ENCODE measurements around the gene KRR1. TPM values are rescaled to one million over a fixed set of nuclear protein-coding genes. Genes with fewer than 3 reads are reported as not detected.
"Not testable (repeated sequence)": the region's sequence is repeated elsewhere in the genome, so short reads cannot be mapped to it uniquely, and the experiment has no call there.

The KRR1 gene
- total RNA-seq, 2 experiments from 2014 or later = 122 to 147 TPM

DNA sequence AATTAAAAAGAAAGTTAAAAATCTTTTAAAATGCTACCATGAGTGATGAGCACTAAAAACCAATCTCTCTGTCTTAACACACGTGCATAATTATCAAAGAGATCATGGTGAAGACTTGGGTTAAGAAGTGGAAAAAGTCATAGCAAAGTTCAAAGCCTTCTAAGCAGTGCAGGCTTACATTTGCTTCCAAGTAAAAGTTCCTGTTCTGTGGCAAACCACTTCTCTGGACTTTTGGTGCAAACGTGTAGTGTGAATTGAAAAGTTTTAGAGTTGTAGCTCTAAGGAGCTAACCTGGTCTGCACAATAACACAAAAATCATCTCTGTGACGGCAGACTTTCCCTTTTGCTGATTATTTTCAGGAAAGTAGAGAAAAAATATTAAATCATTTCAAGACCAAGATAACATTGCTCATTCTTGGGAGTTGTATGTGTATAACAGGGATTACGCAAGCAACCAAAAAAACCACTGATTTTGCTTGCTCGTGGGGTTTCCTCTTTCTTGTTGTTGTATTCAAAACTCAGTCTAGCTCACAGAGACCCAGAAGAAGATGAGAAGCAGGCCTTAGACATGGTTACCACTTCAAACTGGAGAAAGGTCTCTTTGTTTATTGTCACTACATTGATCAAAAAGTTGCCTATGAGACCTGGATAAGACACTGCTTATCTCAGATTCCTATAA is 33.2 kb downstream of the KRR1 start:
- peaks cover 7% of the 10 kb centered on the region for H3K27me3 Mint-ChIP-seq
- intact Hi-C loops (cut with DNase I, micrococcal nuclease) = loop anchor here (1.0 to 5.0 kb wide), 3 partner anchors 164 to 501 kb away; no protein-coding TSS in a partner anchor
- ATAC-seq (peak; percentile 43), DNase-seq (peak; percentile 57)
- peak overlapping the region; percentile 17 for H3K27ac Mint-ChIP-seq
- H3K36me3 Mint-ChIP-seq (ENCODE audit: low read depth) = peaks cover under 1% of the 10 kb centered on the region
- no peak overlapping the region for H3K4me3 Mint-ChIP-seq
- CTCF ChIA-PET = interaction anchor here (1.2 to 1.5 kb wide), 3 partner anchors 11 to 869 kb away, joined by 3 read pairs; partner anchors contain the start of gene GLIPR1L2
- H3K4me1 Mint-ChIP-seq = peaks cover 70% of the 10 kb centered on the region
- POLR2A ChIA-PET = interaction anchor here (0.8 to 1.2 kb wide), 2 partner anchors 45 to 554 kb away, joined by 3 read pairs; no protein-coding TSS in a partner anchor
- H3K9me3 Mint-ChIP-seq (ENCODE audit: low read depth) = no peaks in the 10 kb centered on the region

DNA sequence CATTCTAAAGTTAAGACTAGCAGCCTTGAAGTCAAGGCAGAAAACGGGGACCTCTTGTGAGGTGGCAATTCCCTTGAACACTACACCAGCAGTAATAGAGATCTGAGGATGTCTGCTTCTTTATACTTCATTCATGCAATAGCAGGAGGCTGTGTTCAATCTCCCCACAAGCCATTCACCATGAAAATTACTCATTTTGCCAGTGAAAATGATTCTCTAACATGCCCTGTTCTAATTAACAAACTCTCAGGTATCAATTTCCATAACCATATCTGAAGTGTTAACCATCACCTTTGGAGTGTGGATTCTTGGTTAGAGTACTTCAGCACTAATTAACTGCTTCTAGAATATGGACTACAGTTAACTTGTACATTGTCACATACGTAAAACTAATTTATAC is 34.3 kb downstream of the KRR1 start:
- H3K27ac Mint-ChIP-seq = no peak overlapping the region
- peaks cover 7% of the 10 kb centered on the region for H3K27me3 Mint-ChIP-seq
- DNase-seq (peak; percentile 13), ATAC-seq (peak; percentile 16)
- intact Hi-C loops (cut with DNase I, micrococcal nuclease) = loop anchor here in 1 of 2 experiments (2.0 to 5.0 kb wide), 2 partner anchors 165 to 458 kb away; no protein-coding TSS in a partner anchor
- H3K36me3 Mint-ChIP-seq (ENCODE audit: low read depth) = no peaks in the 10 kb centered on the region
- ChIA-PET CTCF (interaction anchor here (1.8 kb wide), 1 partner anchor 8 kb away, joined by 12 read pairs; no protein-coding TSS in a partner anchor), POLR2A (interaction anchor here (0.6 to 1.2 kb wide), 2 partner anchors 555 to 1073 kb away, joined by 3 read pairs; no protein-coding TSS in a partner anchor)
- H3K9me3 Mint-ChIP-seq (ENCODE audit: low read depth) = no peaks in the 10 kb centered on the region
- H3K4me1 Mint-ChIP-seq = peaks cover 60% of the 10 kb centered on the region
- no peak overlapping the region for H3K4me3 Mint-ChIP-seq

DNA sequence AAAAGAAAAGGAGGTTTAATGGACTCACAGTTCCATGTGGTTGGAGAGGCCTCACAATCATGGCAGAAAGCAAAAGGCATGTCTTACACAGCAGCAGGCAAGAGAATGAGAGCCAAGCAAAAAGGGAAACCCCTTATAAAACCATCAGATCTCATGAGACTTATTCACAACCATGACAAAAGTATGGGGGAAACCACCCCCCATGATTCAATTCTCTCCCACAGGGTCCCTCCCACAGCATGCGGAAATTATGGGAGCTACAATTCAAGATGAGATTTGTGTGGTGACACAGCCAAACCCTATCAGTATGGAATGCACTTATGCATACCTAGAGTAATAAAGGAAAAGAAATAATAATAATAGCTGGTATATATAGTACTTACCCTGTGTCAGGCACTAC is 35.3 kb downstream of the KRR1 start:
- intact Hi-C loops (cut with DNase I, micrococcal nuclease) = loop anchor here (1.0 to 5.0 kb wide), 3 partner anchors 166 to 544 kb away; no protein-coding TSS in a partner anchor
- ChIA-PET POLR2A (interaction anchor here (0.6 kb wide), 1 partner anchor 166 kb away, joined by 4 read pairs; no protein-coding TSS in a partner anchor), CTCF (interaction anchor here (1.2 to 1.8 kb wide), 2 partner anchors 9 to 85 kb away, joined by 4 to 12 read pairs; partner anchors contain the start of gene GLIPR1L2)
- no peaks in the 10 kb centered on the region for H3K36me3 Mint-ChIP-seq (ENCODE audit: low read depth)
- H3K27ac Mint-ChIP-seq = no peak overlapping the region
- ATAC-seq (peak; percentile 5), DNase-seq (peak; percentile 70)
- peaks cover 7% of the 10 kb centered on the region for H3K27me3 Mint-ChIP-seq
- H3K9me3 Mint-ChIP-seq (ENCODE audit: low read depth) = no peaks in the 10 kb centered on the region
- peaks cover 49% of the 10 kb centered on the region for H3K4me1 Mint-ChIP-seq
- no peak overlapping the region for H3K4me3 Mint-ChIP-seq

DNA sequence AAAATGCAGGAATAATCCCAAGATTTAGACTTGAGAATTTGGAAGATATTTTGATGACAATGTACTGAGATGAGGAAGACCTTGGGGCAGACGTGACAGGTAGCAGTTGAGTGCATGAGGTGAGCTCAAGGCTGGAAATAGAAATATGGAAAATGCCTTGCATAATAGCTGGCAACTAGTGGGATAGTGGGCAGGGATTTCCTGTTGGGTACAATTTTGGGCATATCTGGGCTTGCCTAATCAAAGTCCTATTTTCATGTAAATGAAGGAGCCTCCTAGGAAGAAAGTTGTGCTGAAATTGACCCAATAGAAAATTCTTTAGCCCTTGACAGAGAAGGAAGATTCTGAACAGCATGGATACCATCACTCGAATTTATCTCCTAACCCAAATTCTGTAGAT is 37.3 kb downstream of the KRR1 start:
- ATAC-seq (no peak), DNase-seq (no peak)
- no peaks in the 10 kb centered on the region for H3K9me3 Mint-ChIP-seq (ENCODE audit: low read depth)
- no peaks in the 10 kb centered on the region for H3K36me3 Mint-ChIP-seq (ENCODE audit: low read depth)
- no peak overlapping the region for H3K4me3 Mint-ChIP-seq
- POLR2A ChIA-PET = no interaction called here
- intact Hi-C loops (cut with DNase I, micrococcal nuclease) = no loop called here
- CTCF ChIA-PET = interaction anchor here (0.7 to 2.2 kb wide), 3 partner anchors 11 to 58 kb away, joined by 3 to 13 read pairs (median 4); no protein-coding TSS in a partner anchor
- H3K27ac Mint-ChIP-seq = no peak overlapping the region
- peaks cover 11% of the 10 kb centered on the region for H3K27me3 Mint-ChIP-seq
- peaks cover 32% of the 10 kb centered on the region for H3K4me1 Mint-ChIP-seq

DNA sequence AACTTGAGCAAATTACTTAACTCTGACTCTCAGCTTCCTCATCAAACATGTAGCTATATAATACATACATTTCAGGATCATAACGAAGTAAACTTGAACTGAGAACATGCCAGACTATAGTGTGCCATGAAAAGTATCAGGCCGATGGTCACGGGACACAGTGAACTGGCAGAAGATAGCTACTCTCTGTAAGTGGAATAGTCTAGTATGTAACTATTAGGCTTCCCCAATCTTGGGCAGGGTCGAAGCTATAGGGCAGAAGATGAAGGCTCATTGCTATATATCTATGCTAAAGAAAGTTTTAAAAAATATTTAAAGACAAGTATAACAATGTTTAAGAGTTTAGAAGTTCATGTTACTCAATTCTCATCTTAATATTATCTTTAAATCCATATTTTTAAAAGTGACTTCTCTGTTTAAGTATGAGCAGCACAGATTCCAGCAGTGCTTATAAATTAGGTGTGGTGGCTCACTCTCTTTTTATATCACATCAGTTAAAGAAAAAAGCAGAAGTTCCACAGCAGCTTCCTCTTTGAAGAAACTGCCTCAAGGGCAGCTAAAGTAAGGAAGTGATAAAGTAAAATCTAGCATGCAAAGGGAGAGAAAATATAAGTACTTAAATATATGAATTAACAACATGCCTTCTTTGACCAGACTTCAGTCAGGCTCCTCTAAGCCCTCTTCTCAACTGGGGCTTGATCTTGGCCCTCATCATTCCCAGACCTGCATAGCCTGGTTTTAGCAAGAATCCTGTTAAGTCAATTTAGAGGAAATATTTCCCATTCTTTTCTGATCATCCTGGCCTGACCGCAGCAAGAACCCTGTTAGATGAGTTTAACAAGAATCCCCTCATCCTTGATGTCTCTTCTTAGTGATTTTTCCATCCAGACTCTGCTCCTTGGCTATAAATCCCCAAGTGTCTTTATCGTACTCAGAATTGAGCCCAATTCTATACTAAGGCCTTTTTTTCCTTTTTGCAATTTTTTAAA is 39.2 kb downstream of the KRR1 start:
- CTCF ChIA-PET = interaction anchor here (0.9 kb wide), 1 partner anchor 13 kb away, joined by 3 read pairs; no protein-coding TSS in a partner anchor

DNA sequence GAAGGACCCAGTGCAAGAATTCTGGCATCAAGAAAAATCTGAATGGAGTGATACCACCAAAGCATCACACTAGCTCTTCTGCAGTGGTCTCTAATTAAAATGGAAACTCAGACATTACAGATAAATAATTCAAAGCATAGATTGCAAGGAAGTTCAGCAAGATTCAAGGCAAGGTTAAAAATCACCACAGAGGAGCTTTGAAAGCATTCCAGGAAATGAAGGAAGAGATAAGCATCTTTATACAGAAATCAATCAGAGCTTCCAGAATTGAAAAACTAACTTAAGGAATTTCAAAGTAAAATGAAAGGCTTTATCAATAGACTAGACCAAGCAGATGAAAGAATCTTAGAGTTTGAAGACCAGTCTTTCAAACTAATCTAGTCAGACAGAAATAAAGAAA is 51.2 kb downstream of the KRR1 start:
- Mint-ChIP-seq H3K4me3 (no peak overlapping the region), H3K9me3 (ENCODE audit: low read depth) (peaks cover 8% of the 10 kb centered on the region), H3K27me3 (no peaks in the 10 kb centered on the region), H3K36me3 (ENCODE audit: low read depth) (peaks cover 4% of the 10 kb centered on the region), H3K27ac (no peak overlapping the region), H3K4me1 (peaks cover 29% of the 10 kb centered on the region)
- POLR2A ChIA-PET = no interaction called here
- ATAC-seq = no peak
- intact Hi-C loops (cut with DNase I, micrococcal nuclease) = no loop called here
- no peak for DNase-seq
- CTCF ChIA-PET = interaction anchor here (0.8 to 1.2 kb wide), 5 partner anchors 9 to 26 kb away, joined by 3 to 4 read pairs (median 3); no protein-coding TSS in a partner anchor

More for the DNA sequence above, 39.2 kb downstream of the KRR1 start:
- intact Hi-C loops (cut with DNase I, micrococcal nuclease) = no loop called here
- H3K27me3 Mint-ChIP-seq = peaks cover 13% of the 10 kb centered on the region
- no peaks in the 10 kb centered on the region for H3K36me3 Mint-ChIP-seq (ENCODE audit: low read depth)
- POLR2A ChIA-PET = no interaction called here
- H3K4me1 Mint-ChIP-seq = peaks cover 14% of the 10 kb centered on the region
- ATAC-seq (no peak), DNase-seq (no peak)
- no peak overlapping the region for H3K27ac Mint-ChIP-seq
- no peak overlapping the region for H3K4me3 Mint-ChIP-seq
- H3K9me3 Mint-ChIP-seq (ENCODE audit: low read depth) = no peaks in the 10 kb centered on the region

DNA sequence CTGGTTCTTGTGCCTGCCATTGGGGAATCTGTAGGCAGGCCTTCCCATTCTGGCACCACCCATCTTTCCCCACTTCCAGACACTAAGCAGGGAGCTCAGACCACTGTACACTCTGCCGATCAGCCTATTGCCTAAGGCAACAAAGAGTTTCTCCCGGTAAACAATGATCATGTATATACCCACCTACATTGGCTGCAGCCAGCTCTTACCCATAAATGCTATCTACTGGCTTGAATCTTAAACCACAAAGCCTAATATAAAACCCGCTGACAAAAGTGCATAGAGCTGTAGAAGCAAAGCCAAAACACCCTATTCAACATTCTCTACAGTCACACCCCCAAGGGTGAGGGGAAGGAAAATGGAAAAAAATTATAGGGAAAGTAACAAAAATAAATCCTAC is 51.7 kb downstream of the KRR1 start:
- Mint-ChIP-seq H3K9me3 (ENCODE audit: low read depth) (peaks cover 8% of the 10 kb centered on the region), H3K4me1 (peaks cover 29% of the 10 kb centered on the region), H3K36me3 (ENCODE audit: low read depth) (peaks cover 4% of the 10 kb centered on the region), H3K4me3 (no peak overlapping the region), H3K27me3 (no peaks in the 10 kb centered on the region), H3K27ac (no peak overlapping the region)
- ChIA-PET CTCF (interaction anchor here (0.8 to 1.2 kb wide), 4 partner anchors 9 to 26 kb away, joined by 3 to 4 read pairs (median 3); no protein-coding TSS in a partner anchor), POLR2A (no interaction called here)
- intact Hi-C loops (cut with DNase I, micrococcal nuclease) = no loop called here
- DNase-seq (no peak), ATAC-seq (no peak)

DNA sequence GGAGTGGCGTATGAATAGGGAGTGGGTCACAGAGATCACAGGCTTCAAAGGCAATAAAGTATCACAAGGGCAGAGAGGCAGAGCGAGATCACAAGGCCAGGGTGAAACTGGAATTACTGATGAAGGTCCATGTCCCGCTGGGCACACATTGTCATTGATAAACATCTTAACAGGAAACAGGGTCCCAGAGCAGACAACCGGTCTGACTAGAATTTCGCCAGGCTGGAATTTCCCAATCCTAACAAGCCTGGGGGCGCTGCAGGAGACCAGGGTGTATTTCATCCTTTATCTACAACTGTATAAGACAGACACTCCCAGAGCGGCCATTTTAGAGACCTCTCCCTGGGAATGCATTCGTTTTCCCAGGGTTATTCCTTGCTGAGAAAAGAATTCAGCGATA is 53.5 kb downstream of the KRR1 start:
- H3K27ac Mint-ChIP-seq; POLR2A ChIA-PET; ATAC-seq; DNase-seq; H3K36me3 Mint-ChIP-seq (ENCODE audit: low read depth); H3K27me3 Mint-ChIP-seq; H3K9me3 Mint-ChIP-seq (ENCODE audit: low read depth); H3K4me3 Mint-ChIP-seq; intact Hi-C loops (cut with DNase I, micrococcal nuclease): not testable (repeated sequence)
- peaks cover 29% of the 10 kb centered on the region for H3K4me1 Mint-ChIP-seq
- CTCF ChIA-PET = interaction anchor here (1.3 kb wide), 1 partner anchor 27 kb away, joined by 3 read pairs; no protein-coding TSS in a partner anchor

DNA sequence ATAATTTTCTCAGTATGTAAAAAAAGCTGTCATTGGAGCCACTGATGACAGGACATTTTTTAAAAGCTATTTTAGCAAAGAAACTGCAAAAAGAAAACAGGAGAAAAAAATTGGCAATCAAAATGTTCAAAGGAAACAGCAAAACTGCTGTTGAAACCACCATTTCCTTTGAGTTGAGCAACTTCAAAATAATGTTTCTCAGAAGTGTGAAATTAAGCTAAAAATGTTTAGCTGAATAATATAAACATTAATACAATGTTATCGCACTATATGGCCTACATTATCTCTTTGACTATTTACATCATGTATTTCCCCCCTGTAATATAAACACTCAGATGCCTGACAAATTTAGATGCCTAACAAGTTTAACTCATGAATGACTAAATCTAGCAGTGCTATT is 54.2 kb downstream of the KRR1 start:
- Mint-ChIP-seq H3K36me3 (ENCODE audit: low read depth) (peaks cover 4% of the 10 kb centered on the region), H3K4me3 (no peak overlapping the region), H3K27me3 (no peaks in the 10 kb centered on the region), H3K4me1 (peaks cover 29% of the 10 kb centered on the region), H3K27ac (no peak overlapping the region), H3K9me3 (ENCODE audit: low read depth) (peaks cover 8% of the 10 kb centered on the region)
- intact Hi-C loops (cut with DNase I, micrococcal nuclease) = no loop called here
- ChIA-PET POLR2A (no interaction called here), CTCF (interaction anchor here (0.6 to 1.3 kb wide), 2 partner anchors 27 to 65 kb away, joined by 3 read pairs; no protein-coding TSS in a partner anchor)
- ATAC-seq (no peak), DNase-seq (no peak)

DNA sequence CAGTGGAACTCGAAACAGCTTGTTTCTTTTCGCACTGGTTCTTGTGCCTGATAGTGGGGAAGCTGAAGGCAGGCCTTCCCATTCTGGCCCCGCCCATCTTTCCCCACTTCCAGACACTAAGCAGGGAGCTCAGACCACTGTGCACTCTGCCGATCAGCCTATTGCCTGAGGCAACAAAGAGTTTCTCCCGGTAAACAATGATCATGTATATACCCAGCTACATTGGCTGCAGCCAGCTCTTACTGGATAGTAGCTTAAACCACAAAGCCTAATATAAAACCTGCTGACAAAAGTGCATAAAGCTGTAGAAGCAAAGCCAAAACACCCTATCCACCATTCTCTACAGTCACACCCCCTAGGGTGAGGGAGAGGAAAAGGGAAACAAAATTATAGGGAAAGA is 55.6 kb downstream of the KRR1 start:
- no peak overlapping the region for H3K27ac Mint-ChIP-seq
- DNase-seq (no peak), ATAC-seq (no peak)
- peaks cover 29% of the 10 kb centered on the region for H3K4me1 Mint-ChIP-seq
- no peaks in the 10 kb centered on the region for H3K27me3 Mint-ChIP-seq
- H3K9me3 Mint-ChIP-seq (ENCODE audit: low read depth) = peaks cover 8% of the 10 kb centered on the region
- no peak overlapping the region for H3K4me3 Mint-ChIP-seq
- intact Hi-C loops (cut with DNase I, micrococcal nuclease) = no loop called here
- ChIA-PET CTCF (interaction anchor here (0.6 to 1.3 kb wide), 3 partner anchors 19 to 551 kb away, joined by 3 to 4 read pairs (median 3); no protein-coding TSS in a partner anchor), POLR2A (no interaction called here)
- H3K36me3 Mint-ChIP-seq (ENCODE audit: low read depth) = peaks cover 4% of the 10 kb centered on the region
